ENCODE results near the gene CCL21.
"Not testable (repeated sequence)": the region's sequence is repeated elsewhere in the genome, so short reads cannot be mapped to it uniquely, and the experiment has no call there.

Gene CCL21

GRCh38 chr9:34710023-34710422, at the start of gene CCL21:
CCL21 (minus strand) TSS chr9:34710136; CDS start chr9:34710066, 70 bp downstream.
- peak; percentile 34 for DNase-seq

- no peak for DNase-seq
Measured at GRCh38 chr9:34759432-34760134, 49.6 kb upstream of the CCL21 start.

- DNase-seq = not testable (repeated sequence)
Measured at GRCh38 chr9:34750320-34750719, 40.4 kb upstream of the CCL21 start.

- DNase-seq = no peak
Measured at GRCh38 chr9:34746526-34746925, 36.6 kb upstream of the CCL21 start.

- DNase-seq = no peak
Measured at GRCh38 chr9:34744295-34745221, 34.6 kb upstream of the CCL21 start.

GRCh38 chr9:34742710-34743109, 32.8 kb upstream of the CCL21 start:
- DNase-seq = no peak

GRCh38 chr9:34741628-34742027, 31.7 kb upstream of the CCL21 start:
- DNase-seq = no peak

GRCh38 chr9:34740176-34740575, 30.2 kb upstream of the CCL21 start:
- not testable (repeated sequence) for DNase-seq

- DNase-seq = no peak
Measured at GRCh38 chr9:34737677-34738260, 27.8 kb upstream of the CCL21 start.

- DNase-seq = no peak
Measured at GRCh38 chr9:34734720-34735119, 24.8 kb upstream of the CCL21 start.

GRCh38 chr9:34732886-34733285, 22.9 kb upstream of the CCL21 start:
- no peak for DNase-seq

- DNase-seq = no peak
Measured at GRCh38 chr9:34732478-34732877, 22.5 kb upstream of the CCL21 start.

GRCh38 chr9:34723141-34723540, 13.2 kb upstream of the CCL21 start:
- no peak for DNase-seq

GRCh38 chr9:34719769-34720025, 9.8 kb upstream of the CCL21 start:
- DNase-seq = not testable (repeated sequence)

GRCh38 chr9:34719021-34719768, 9.3 kb upstream of the CCL21 start:
- no peak for DNase-seq

GRCh38 chr9:34717996-34718614, 8.2 kb upstream of the CCL21 start:
- peak; percentile 39 for DNase-seq

GRCh38 chr9:34716711-34717110, 6.8 kb upstream of the CCL21 start:
- no peak for DNase-seq

GRCh38 chr9:34715639-34716215, 5.8 kb upstream of the CCL21 start:
- DNase-seq = no peak

GRCh38 chr9:34714007-34714406, 4.1 kb upstream of the CCL21 start:
- DNase-seq = no peak

- no peak for DNase-seq
Measured at GRCh38 chr9:34712140-34712539, 2.2 kb upstream of the CCL21 start.

- no peak for DNase-seq
Measured at GRCh38 chr9:34709196-34709978, 549 bp downstream of the CCL21 start.

GRCh38 chr9:34707130-34707529, 2.8 kb downstream of the CCL21 start:
- DNase-seq = no peak
